ENCODE measurements around the gene GIN1. TPM values are rescaled to one million over a fixed set of nuclear protein-coding genes. Genes with fewer than 3 reads are reported as not detected.

The GIN1 gene
- total and polyA plus RNA-seq, 4 donors = 1.8 to 6.4 (median 4.0) TPM

DNA sequence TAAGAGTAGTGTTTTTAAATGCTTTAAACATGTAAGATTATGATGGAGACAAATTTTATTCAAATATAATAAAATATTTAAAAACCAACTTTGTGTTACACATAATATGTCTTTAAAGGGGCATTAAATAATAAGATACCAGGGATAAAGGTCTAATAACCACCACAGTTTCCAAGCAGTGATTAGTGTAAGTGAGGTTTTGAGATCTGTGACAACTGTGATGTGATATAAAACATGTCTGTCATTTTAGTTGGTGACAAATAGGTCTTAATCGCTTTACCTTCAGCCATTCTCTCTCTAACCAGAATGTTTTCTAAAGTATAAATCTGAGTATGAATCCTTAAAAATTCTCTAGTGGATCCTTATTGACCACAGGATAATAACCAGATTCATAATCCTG is 28.3 kb upstream of the GIN1 start:
- no peak overlapping the region for H3K9ac ChIP-seq (ENCODE audit: low read depth in 1 of 2, low read length in 2 of 2)
- DNase-seq (ENCODE audit: low spot score) = no peak
- H3K27ac ChIP-seq (ENCODE audit: low read depth in 1 of 2, low read length in 2 of 2) = no peak overlapping the region
- TF ChIP-seq HNF4A (conservative IDR thresholded peaks at IDR 0.05) (no peak), GABPA (IDR thresholded peaks at IDR 0.05 in 1 of 2, conservative IDR thresholded peaks at IDR 0.05 in 1 of 2) (no peak), REST (IDR thresholded peaks at IDR 0.05) (no peak), SP1 (IDR thresholded peaks at IDR 0.05) (no peak), ZBTB33 (IDR thresholded peaks at IDR 0.05) (no peak), TAF1 (conservative IDR thresholded peaks at IDR 0.05) (no peak), EGR1 (IDR thresholded peaks at IDR 0.05; ENCODE audit: low read depth in 2 of 2) (no peak), YY1 (IDR thresholded peaks at IDR 0.05) (no peak), JUND (IDR thresholded peaks at IDR 0.05) (no peak), CTCF (IDR thresholded peaks at IDR 0.05; ENCODE audit: low read depth, low read length, missing input control) (no peak), HNF4G (IDR thresholded peaks at IDR 0.05) (no peak), RXRA (IDR thresholded peaks at IDR 0.05) (no peak), FOXA2 (IDR thresholded peaks at IDR 0.05) (no peak), NR2F2 (IDR thresholded peaks at IDR 0.05) (no peak), FOXA1 (IDR thresholded peaks at IDR 0.05) (no peak)
- TF ChIP-seq, protein P1, sequence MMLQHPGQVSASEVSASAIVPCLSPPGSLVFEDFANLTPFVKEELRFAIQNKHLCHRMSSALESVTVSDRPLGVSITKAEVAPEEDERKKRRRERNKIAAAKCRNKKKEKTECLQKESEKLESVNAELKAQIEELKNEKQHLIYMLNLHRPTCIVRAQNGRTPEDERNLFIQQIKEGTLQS (IDR thresholded peaks at IDR 0.05) = no peak
- TF ChIP-seq, protein P2, sequence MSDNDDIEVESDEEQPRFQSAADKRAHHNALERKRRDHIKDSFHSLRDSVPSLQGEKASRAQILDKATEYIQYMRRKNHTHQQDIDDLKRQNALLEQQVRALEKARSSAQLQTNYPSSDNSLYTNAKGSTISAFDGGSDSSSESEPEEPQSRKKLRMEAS (IDR thresholded peaks at IDR 0.05) = no peak
- H3K4me1 ChIP-seq (ENCODE audit: control insufficient read depth in 4 of 4, insufficient read depth in 4 of 4, low read length in 3 of 4) = no peaks in the 10 kb centered on the region
- peaks cover 0 to 6% (median 4%) of the 10 kb centered on the region in 4 donors for H3K36me3 ChIP-seq (ENCODE audit: control insufficient read depth in 4 of 4, insufficient read depth in 3 of 4, low read depth in 1 of 4, low read length in 3 of 4)
- WGBS = 97% methylated on average over 1 of the region's 1 CpG
- H3K27me3 ChIP-seq (ENCODE audit: control insufficient read depth in 4 of 4, insufficient read depth in 4 of 4, low read length in 3 of 4) = no peaks in the 10 kb centered on the region
- no peaks in the 10 kb centered on the region for H3K9me3 ChIP-seq (ENCODE audit: control insufficient read depth in 4 of 4, low read length in 3 of 4)
- H3K4me3 ChIP-seq (ENCODE audit: low read depth in 1 of 3, low read length in 3 of 3) = no peak overlapping the region

DNA sequence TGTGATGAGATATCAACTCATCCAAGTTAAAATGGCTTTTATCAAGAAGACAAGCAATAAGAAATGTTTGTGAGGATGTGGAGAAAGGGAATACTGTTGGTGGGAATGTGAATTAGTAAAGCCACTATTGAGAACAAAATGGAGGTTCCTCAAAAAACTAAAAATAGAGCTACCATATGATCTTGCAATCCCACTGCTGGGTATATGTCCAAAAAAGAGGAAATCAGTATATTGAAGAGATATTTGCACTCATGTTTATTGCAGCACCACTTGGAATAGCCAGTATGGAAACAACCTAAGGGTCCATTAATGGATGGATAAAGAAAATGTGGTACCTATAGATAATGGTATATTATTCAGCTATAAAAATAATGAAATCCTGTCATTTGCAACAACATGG is 25.3 kb upstream of the GIN1 start:
- no peak overlapping the region for H3K4me3 ChIP-seq (ENCODE audit: low read depth in 1 of 3, low read length in 3 of 3)
- no peak overlapping the region for H3K27ac ChIP-seq (ENCODE audit: low read depth in 1 of 2, low read length in 2 of 2)
- H3K9ac ChIP-seq (ENCODE audit: low read depth in 1 of 2, low read length in 2 of 2) = no peak overlapping the region
- H3K36me3 ChIP-seq (ENCODE audit: control insufficient read depth in 4 of 4, insufficient read depth in 3 of 4, low read depth in 1 of 4, low read length in 3 of 4) = peaks cover 0 to 6% (median 1%) of the 10 kb centered on the region in 4 donors
- H3K9me3 ChIP-seq (ENCODE audit: control insufficient read depth in 4 of 4, low read length in 3 of 4) = no peaks in the 10 kb centered on the region
- no peaks in the 10 kb centered on the region for H3K27me3 ChIP-seq (ENCODE audit: control insufficient read depth in 4 of 4, insufficient read depth in 4 of 4, low read length in 3 of 4)
- no peak for DNase-seq (ENCODE audit: low spot score)
- H3K4me1 ChIP-seq (ENCODE audit: control insufficient read depth in 4 of 4, insufficient read depth in 4 of 4, low read length in 3 of 4) = no peaks in the 10 kb centered on the region
- TF ChIP-seq CTCF (IDR thresholded peaks at IDR 0.05; ENCODE audit: low read depth, low read length, missing input control) (no peak), FOXA2 (IDR thresholded peaks at IDR 0.05) (no peak), ZBTB33 (IDR thresholded peaks at IDR 0.05) (no peak), HNF4G (IDR thresholded peaks at IDR 0.05) (no peak), TAF1 (conservative IDR thresholded peaks at IDR 0.05) (no peak)

All from liver (tissue), 9 donors.